Epithelial cell of esophagus (primary cell): Measurements from ENCODE around the gene ACCSL.
A peak's percentile ranks its signal among the peaks of the same experiment; 100 is the strongest.

Experiments used
- DNase-seq: peaks from one replicate; pipeline ENCODE4 v3.0.0; 2010; ENCODE audit warnings: low read depth
- H3K4me3 ChIP-seq: 2 replicates; pipeline ENCODE4 v1.5.1; 2011; ENCODE audit warnings: mild to moderate bottlenecking, low read length, control low read depth
- TF ChIP-seq, protein P1 (sequence below): IDR thresholded peaks from 2 replicates; pipeline ENCODE4 v1.5.1; 2011; ENCODE audit warnings: low read depth, mild to moderate bottlenecking, low read length, control low read depth, inconsistent platforms; ENCODE audit not compliant: insufficient read depth; ENCODE audit errors: missing control alignments

Gene ACCSL

DNA sequence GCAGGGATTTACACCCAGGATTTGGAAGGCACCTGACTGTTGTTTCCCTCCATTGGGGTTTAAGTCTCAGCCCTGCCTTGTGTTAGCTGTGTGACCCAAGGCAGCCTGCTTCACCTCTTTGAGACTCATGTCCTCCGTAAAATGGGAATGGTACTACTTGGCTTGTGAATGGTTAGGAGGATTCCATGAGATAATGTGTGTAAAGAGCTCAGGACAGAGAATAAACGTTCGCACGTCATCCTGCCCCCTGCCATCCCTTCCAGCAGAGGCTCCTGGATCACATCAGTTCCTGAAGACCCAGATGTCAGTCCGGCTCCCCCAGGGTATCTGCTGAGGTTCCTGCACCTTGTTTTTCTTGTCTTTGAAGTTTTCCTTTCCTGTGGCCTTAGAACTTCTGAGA, 16.8 kb upstream of the ACCSL start:
- TF ChIP-seq, protein P1, sequence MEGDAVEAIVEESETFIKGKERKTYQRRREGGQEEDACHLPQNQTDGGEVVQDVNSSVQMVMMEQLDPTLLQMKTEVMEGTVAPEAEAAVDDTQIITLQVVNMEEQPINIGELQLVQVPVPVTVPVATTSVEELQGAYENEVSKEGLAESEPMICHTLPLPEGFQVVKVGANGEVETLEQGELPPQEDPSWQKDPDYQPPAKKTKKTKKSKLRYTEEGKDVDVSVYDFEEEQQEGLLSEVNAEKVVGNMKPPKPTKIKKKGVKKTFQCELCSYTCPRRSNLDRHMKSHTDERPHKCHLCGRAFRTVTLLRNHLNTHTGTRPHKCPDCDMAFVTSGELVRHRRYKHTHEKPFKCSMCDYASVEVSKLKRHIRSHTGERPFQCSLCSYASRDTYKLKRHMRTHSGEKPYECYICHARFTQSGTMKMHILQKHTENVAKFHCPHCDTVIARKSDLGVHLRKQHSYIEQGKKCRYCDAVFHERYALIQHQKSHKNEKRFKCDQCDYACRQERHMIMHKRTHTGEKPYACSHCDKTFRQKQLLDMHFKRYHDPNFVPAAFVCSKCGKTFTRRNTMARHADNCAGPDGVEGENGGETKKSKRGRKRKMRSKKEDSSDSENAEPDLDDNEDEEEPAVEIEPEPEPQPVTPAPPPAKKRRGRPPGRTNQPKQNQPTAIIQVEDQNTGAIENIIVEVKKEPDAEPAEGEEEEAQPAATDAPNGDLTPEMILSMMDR, result no peak
- H3K4me3 ChIP-seq, result no peak overlapping the region
- DNase-seq, result no peak

DNA sequence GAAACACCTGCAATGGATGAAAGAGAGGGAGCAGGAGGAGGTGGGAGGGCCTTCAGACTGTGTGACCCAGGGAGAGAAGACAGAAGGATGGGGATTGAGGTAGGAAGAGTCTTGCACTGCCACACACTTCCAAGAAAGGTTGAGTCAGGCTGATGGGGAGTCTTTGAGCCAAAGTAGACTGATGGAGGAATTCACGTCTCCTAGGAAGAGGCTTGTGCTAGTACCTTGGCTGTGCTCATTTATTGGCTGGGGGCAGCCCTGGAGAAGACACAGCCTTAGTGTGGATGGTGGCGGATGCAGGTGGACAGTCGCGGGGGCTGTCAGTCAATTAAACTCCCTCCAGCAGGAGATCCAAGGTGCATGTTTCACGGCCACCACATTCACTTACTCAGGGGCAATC, 16.2 kb upstream of the ACCSL start:
- DNase-seq, result no peak
- no peak overlapping the region for H3K4me3 ChIP-seq
- TF ChIP-seq, protein P1, result no peak

DNA sequence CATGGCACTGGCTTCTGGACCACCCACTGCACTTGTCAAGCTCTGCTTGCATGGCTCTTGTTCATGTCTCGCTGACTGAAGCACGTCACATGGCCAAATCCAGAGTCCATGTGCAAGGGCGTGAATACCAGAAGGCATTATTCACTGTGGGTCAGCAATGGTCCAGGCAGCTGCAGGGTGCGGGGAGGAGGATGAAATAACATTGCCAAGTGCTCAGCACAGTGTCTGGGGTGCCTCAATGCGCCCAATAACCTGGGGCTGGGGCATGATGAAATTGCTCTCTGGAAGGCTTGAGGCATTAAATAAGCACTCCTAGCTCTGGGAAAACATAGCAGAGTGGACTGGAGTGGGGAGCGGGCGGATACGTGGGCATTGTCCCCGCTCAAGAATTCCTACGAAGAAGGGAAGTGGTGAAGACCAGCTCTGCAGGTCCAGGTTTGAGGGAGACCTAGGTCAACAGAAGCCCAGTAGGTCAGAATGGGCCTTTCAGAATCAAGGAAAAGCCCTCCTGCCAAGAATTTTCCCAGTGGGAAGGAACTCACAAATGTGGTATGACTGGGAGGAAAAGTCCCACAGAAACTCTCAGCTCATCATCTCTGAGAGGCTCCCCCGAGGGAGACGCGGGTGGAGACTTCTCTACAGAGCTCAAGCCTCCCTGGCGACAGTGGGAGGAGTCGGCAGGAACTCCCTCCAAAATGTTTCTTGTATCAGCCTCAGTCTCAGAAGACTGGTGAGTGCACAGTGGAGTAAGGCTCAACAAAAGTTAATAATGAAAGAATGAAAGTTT, 15.3 kb upstream of the ACCSL start:
- H3K4me3 ChIP-seq, result no peak overlapping the region
- peak; percentile 26 for DNase-seq
- TF ChIP-seq, protein P1, result no peak

DNA sequence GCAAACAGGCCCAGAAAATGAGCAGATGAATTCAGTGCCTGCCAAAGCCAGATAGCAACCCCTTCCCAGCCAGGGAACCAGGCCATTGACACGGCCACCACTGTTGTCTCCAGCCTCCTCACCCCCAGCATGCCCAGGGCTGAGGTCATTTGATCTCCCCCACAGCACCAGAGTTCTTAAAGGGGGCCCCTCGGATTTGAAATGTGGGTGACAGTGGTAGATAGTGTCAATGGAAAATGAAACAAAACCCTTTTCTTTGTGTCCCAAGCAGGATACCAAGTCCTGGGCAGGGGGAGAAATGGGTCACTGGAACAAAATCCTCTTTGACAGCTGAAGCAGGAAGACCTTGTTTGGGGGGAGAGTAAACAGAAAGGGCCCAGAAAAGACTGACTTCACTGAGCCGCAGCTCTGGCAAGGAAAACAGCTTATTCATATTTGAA, 14.3 kb upstream of the ACCSL start:
- TF ChIP-seq, protein P1, result no peak
- DNase-seq, result no peak
- H3K4me3 ChIP-seq, result no peak overlapping the region

DNA sequence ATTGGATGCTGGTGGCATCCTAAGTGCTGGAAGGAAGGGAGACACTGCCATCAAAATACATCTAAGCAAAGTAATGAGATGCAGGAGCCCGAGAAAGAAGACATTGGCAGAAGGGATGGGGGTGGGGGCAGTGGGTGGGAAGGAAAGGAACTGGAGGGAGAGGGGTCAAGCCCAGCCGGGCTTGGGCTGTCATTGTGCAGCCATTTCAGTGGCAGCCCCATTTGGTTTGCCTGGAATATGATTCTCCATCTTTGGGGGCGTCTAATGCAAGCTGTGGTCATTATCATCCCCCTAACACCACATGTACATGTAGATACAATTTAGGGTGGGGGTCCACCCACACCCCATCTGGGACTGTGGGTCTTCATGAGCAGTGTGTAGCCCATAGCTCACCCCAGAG, 13.9 kb upstream of the ACCSL start:
- no peak for DNase-seq
- TF ChIP-seq, protein P1, result no peak
- no peak overlapping the region for H3K4me3 ChIP-seq

DNA sequence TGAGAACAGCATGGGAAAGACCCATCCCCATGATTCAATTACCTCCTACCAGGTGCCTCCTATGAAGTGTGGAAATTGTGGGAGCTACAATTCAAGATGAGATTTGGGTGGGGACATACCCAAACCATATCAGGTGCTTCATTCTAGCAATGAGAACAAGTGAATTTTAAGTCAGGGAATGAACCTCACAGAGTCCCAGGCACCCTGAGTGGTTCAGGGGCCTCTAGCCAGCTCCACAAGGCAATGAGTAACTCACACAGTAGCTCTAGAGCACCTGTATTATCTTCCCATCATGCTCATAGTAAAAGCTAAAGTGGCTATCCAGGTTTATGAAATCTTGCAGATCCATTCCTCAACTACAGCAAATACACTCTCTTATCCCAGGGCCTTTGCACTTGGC, 13.1 kb upstream of the ACCSL start:
- DNase-seq, result no peak
- H3K4me3 ChIP-seq, result no peak overlapping the region
- TF ChIP-seq, protein P1, result no peak

DNA sequence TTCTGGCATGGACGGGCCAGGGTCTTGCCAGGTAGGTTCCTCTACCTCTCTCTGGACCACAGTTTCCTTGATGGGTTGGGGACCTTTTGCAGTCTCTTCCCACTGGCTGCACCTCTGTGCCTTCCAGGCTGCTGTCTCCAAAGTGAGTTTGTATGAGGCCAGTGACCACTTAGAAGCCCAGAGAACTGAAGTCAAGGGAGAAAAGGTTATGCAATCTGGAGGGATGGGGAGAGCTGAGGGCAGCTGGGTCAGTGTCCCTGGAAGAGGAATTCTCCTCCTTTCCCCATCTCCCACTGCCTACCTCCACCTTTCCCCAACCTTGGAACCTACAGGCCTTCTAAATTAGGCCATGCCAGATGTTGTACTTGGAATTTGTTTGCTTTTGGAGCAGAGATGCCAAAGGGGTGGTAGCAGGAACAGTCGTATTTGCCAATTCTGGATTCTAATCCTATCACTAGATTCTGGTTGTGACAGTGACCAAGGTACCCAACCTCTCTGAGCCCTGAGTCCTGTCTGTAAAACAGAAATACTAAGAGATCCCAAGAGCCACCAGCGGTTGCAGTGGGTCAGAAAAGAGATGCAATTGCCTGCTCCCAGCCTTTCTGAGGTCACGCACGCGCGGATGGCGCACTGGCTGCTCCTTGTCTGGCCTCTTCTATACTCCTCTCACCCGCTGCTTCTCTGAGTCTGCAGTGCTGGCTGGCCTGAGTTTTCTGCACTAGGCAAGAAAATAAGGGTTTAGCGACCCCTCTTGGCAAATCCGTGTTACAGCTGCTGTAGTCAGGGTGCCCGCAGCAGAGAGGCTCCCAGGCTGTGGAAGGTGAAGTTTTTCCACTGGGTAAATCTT, 10.7 kb upstream of the ACCSL start:
- no peak overlapping the region for H3K4me3 ChIP-seq
- peak; percentile 72 for DNase-seq
- TF ChIP-seq, protein P1, result peak; percentile 82
